ENCODE results near the gene LAIR2. TPM values are rescaled to one million over a fixed set of nuclear protein-coding genes. Genes with fewer than 3 reads are reported as not detected.

The LAIR2 gene
- total and polyA plus RNA-seq, 2 of the 13 experiments (the other 11 are each of a cell fraction or from before 2014, with no cell fraction given), result 1.3 to 1.9 TPM

DNA sequence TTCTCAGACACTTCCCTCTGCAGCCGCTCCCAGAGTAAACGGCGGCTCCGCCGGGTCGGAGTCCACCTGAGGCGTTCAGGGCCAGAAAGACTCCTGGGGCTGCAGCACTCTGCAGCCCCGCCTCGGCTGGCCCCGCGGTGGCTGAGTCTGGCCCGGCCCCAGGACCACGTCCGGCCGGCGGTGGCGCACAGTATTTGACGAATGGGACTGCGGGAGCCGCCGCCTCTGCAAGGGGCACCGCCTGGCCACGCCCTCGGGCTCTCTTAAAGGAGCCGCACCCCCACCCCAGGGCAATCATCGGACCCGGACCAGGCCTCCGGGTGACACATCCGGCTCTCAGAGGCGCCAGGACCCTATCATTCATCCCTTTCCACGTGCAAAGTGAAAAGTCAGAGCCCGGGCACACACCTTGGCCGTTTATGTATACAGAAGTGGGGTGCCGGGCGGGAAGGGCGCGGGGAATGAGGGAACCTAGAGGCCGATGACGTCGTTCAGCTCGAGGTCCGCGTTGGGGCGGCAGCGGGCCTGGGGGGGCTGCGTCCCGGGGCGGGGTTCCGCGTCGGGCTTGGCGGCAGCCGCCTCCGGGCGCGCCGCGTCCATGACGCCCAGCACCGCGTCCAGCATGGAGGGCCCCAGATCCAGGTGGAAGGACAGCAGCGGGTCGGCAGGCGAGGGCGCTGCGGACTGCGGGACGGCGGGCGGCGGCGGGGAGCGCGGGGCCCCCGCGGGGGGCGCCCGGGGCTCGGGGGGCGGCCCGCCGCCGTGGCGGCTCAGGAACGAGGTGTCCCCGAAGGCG lies 37.8 kb upstream of the LAIR2 start (continued):
- no peak for TF ChIP-seq RARG (CRISPR knock-in tag; IDR thresholded peaks at IDR 0.05; ENCODE audit: low read depth)
- TF ChIP-seq ZNF574 (CRISPR knock-in tag; IDR thresholded peaks at IDR 0.05), result peak; percentile 68; the same call in 1 of the 2 replicates
- peak; percentile 45; the same call in 1 of the 2 replicates for TF ChIP-seq MYC (CRISPR knock-in tag; IDR thresholded peaks at IDR 0.05; ENCODE audit: borderline replicate concordance)
- TF ChIP-seq SIX4 (CRISPR knock-in tag; IDR thresholded peaks at IDR 0.05), result no peak
- no peak for TF ChIP-seq ZNF652 (CRISPR knock-in tag; IDR thresholded peaks at IDR 0.05; ENCODE audit: borderline replicate concordance, low read depth)
- peak; percentile 85; the same call in 1 of the 2 replicates for TF ChIP-seq ZNF556 (CRISPR knock-in tag; IDR thresholded peaks at IDR 0.05; ENCODE audit: borderline replicate concordance)
- TF ChIP-seq, protein P1, sequence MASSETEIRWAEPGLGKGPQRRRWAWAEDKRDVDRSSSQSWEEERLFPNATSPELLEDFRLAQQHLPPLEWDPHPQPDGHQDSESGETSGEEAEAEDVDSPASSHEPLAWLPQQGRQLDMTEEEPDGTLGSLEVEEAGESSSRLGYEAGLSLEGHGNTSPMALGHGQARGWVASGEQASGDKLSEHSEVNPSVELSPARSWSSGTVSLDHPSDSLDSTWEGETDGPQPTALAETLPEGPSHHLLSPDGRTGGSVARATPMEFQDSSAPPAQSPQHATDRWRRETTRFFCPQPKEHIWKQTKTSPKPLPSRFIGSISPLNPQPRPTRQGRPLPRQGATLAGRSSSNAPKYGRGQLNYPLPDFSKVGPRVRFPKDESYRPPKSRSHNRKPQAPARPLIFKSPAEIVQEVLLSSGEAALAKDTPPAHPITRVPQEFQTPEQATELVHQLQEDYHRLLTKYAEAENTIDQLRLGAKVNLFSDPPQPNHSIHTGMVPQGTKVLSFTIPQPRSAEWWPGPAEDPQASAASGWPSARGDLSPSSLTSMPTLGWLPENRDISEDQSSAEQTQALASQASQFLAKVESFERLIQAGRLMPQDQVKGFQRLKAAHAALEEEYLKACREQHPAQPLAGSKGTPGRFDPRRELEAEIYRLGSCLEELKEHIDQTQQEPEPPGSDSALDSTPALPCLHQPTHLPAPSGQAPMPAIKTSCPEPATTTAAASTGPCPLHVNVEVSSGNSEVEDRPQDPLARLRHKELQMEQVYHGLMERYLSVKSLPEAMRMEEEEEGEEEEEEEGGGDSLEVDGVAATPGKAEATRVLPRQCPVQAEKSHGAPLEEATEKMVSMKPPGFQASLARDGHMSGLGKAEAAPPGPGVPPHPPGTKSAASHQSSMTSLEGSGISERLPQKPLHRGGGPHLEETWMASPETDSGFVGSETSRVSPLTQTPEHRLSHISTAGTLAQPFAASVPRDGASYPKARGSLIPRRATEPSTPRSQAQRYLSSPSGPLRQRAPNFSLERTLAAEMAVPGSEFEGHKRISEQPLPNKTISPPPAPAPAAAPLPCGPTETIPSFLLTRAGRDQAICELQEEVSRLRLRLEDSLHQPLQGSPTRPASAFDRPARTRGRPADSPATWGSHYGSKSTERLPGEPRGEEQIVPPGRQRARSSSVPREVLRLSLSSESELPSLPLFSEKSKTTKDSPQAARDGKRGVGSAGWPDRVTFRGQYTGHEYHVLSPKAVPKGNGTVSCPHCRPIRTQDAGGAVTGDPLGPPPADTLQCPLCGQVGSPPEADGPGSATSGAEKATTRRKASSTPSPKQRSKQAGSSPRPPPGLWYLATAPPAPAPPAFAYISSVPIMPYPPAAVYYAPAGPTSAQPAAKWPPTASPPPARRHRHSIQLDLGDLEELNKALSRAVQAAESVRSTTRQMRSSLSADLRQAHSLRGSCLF (CRISPR knock-in tag; IDR thresholded peaks at IDR 0.05; ENCODE audit: borderline replicate concordance), result no peak
- TF ChIP-seq POLR2G (IDR thresholded peaks at IDR 0.05; ENCODE audit: low read depth, low read length), result peak; percentile 88
- peak; percentile 33; the same call in 1 of the 2 replicates for TF ChIP-seq ESRRA (CRISPR knock-in tag; IDR thresholded peaks at IDR 0.05; ENCODE audit: low read depth)
- TF ChIP-seq, protein P2, sequence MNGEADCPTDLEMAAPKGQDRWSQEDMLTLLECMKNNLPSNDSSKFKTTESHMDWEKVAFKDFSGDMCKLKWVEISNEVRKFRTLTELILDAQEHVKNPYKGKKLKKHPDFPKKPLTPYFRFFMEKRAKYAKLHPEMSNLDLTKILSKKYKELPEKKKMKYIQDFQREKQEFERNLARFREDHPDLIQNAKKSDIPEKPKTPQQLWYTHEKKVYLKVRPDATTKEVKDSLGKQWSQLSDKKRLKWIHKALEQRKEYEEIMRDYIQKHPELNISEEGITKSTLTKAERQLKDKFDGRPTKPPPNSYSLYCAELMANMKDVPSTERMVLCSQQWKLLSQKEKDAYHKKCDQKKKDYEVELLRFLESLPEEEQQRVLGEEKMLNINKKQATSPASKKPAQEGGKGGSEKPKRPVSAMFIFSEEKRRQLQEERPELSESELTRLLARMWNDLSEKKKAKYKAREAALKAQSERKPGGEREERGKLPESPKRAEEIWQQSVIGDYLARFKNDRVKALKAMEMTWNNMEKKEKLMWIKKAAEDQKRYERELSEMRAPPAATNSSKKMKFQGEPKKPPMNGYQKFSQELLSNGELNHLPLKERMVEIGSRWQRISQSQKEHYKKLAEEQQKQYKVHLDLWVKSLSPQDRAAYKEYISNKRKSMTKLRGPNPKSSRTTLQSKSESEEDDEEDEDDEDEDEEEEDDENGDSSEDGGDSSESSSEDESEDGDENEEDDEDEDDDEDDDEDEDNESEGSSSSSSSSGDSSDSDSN (CRISPR knock-in tag; IDR thresholded peaks at IDR 0.05), result peak; percentile 94
- no peak for TF ChIP-seq KDM3A (CRISPR knock-in tag; IDR thresholded peaks at IDR 0.05; ENCODE audit: low read depth)
- no peak for TF ChIP-seq TOPORS (CRISPR knock-in tag; IDR thresholded peaks at IDR 0.05)
- TF ChIP-seq ZNF790 (CRISPR knock-in tag; IDR thresholded peaks at IDR 0.05; ENCODE audit: borderline replicate concordance), result no peak
- no peak for TF ChIP-seq NAIF1 (CRISPR knock-in tag; IDR thresholded peaks at IDR 0.05; ENCODE audit: borderline replicate concordance)
- TF ChIP-seq, protein P3, sequence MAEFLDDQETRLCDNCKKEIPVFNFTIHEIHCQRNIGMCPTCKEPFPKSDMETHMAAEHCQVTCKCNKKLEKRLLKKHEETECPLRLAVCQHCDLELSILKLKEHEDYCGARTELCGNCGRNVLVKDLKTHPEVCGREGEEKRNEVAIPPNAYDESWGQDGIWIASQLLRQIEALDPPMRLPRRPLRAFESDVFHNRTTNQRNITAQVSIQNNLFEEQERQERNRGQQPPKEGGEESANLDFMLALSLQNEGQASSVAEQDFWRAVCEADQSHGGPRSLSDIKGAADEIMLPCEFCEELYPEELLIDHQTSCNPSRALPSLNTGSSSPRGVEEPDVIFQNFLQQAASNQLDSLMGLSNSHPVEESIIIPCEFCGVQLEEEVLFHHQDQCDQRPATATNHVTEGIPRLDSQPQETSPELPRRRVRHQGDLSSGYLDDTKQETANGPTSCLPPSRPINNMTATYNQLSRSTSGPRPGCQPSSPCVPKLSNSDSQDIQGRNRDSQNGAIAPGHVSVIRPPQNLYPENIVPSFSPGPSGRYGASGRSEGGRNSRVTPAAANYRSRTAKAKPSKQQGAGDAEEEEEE (CRISPR knock-in tag; IDR thresholded peaks at IDR 0.05; ENCODE audit: borderline replicate concordance), result no peak
- no peak for TF ChIP-seq ZNF580 (CRISPR knock-in tag; IDR thresholded peaks at IDR 0.05; ENCODE audit: borderline replicate concordance, low read depth)
